C4-2B (cell line): Measurements from ENCODE around the gene GLCE.

Experiments
- CTCF ChIP-seq: fragments of 450-650 bp; conservative IDR thresholded peaks from 2 replicates; pipeline ENCODE4 v1.5.1; 2017; ENCODE audit warnings: mild to moderate bottlenecking
- ZFX ChIP-seq: fragments of 450-650 bp; IDR thresholded peaks from 2 replicates; pipeline ENCODE4 v1.6.1; 2017

GRCh38 chr15:69148465-69148864 lies 12.0 kb upstream of the GLCE start:
- TF ChIP-seq CTCF, result no peak
- no peak for TF ChIP-seq ZFX
